Chondrocyte (in vitro differentiated cells): ENCODE results near the gene LIMA1. TPM values are rescaled to one million over a fixed set of nuclear protein-coding genes. Genes with fewer than 3 reads are reported as not detected.
A peak's percentile ranks its signal among the peaks of the same experiment; 100 is the strongest.

Source experiments
- DNase-seq: peaks from one replicate; pipeline ENCODE4 v3.0.0; 2021; ENCODE audit warnings: mixed read lengths, low spot score
- H3K27ac Mint-ChIP-seq: one replicate; pipeline ENCODE4 v1.8.0; 2021; ENCODE audit warnings: mild to moderate bottlenecking, moderate library complexity, mixed read lengths; ENCODE audit not compliant: unreplicated experiment
- H3K27me3 Mint-ChIP-seq: 2 replicates; pipeline ENCODE4 v1.8.0; 2021; ENCODE audit warnings: low read depth, mixed read lengths
- H3K36me3 Mint-ChIP-seq: 2 replicates; pipeline ENCODE4 v1.8.0; 2021; ENCODE audit warnings: low read depth, mixed read lengths
- H3K4me1 Mint-ChIP-seq: 2 replicates; pipeline ENCODE4 v1.8.0; 2021; ENCODE audit warnings: low read depth, mild to moderate bottlenecking, mixed read lengths
- H3K4me3 Mint-ChIP-seq: one replicate; pipeline ENCODE4 v1.8.0; 2021; ENCODE audit warnings: mild to moderate bottlenecking, moderate library complexity, mixed read lengths; ENCODE audit not compliant: unreplicated experiment
- H3K9me3 Mint-ChIP-seq: 2 replicates; pipeline ENCODE4 v1.8.0; 2021; ENCODE audit warnings: low read depth, mixed read lengths
- CTCF ChIP-seq: fragments of 200-600 bp; sonication (generic); IDR thresholded peaks from 2 replicates; pipeline ENCODE4 v1.5.0; 2021; ENCODE audit warnings: antibody characterized with exemption, mild to moderate bottlenecking, moderate library complexity
- total RNA-seq: library from RNA; stranded (reverse); gene quantifications from 3 replicates; pipeline ENCODE4 v1.2.1, GENCODE V29; 2021

LIMA1 gene
- total RNA-seq, 1 donor from 2014 or later: 120 TPM

- Mint-ChIP-seq H3K4me1 (peaks cover 56% of the 10 kb centered on the region), H3K27ac (peak overlapping the region; percentile 2), H3K27me3 (no peaks in the 10 kb centered on the region), H3K9me3 (no peaks in the 10 kb centered on the region), H3K4me3 (no peak overlapping the region), H3K36me3 (peaks cover 8% of the 10 kb centered on the region)
- no peak for DNase-seq
- TF ChIP-seq CTCF: no peak
Observed at GRCh38 chr12:50214018-50214417, 69.3 kb downstream of the LIMA1 start.

- peak overlapping the region; percentile 29 for H3K27ac Mint-ChIP-seq
- H3K4me3 Mint-ChIP-seq: no peak overlapping the region
- peaks cover 8% of the 10 kb centered on the region for H3K36me3 Mint-ChIP-seq
- TF ChIP-seq CTCF: no peak
- DNase-seq: no peak
- H3K9me3 Mint-ChIP-seq: no peaks in the 10 kb centered on the region
- H3K27me3 Mint-ChIP-seq: no peaks in the 10 kb centered on the region
- peaks cover 52% of the 10 kb centered on the region for H3K4me1 Mint-ChIP-seq
Observed at GRCh38 chr12:50213439-50213838, 69.9 kb downstream of the LIMA1 start.

- peaks cover 4% of the 10 kb centered on the region for H3K36me3 Mint-ChIP-seq
- no peaks in the 10 kb centered on the region for H3K27me3 Mint-ChIP-seq
- DNase-seq: no peak
- peaks cover 41% of the 10 kb centered on the region for H3K4me1 Mint-ChIP-seq
- no peak overlapping the region for H3K4me3 Mint-ChIP-seq
- H3K9me3 Mint-ChIP-seq: no peaks in the 10 kb centered on the region
- TF ChIP-seq CTCF: no peak
- H3K27ac Mint-ChIP-seq: peak overlapping the region; percentile 92
Observed at GRCh38 chr12:50212071-50212467, 71.3 kb downstream of the LIMA1 start.

- Mint-ChIP-seq H3K27ac (peak overlapping the region; percentile 92), H3K9me3 (no peaks in the 10 kb centered on the region), H3K36me3 (peaks cover 3% of the 10 kb centered on the region), H3K4me1 (peaks cover 40% of the 10 kb centered on the region), H3K4me3 (no peak overlapping the region), H3K27me3 (no peaks in the 10 kb centered on the region)
- peak; percentile 69 for TF ChIP-seq CTCF
- DNase-seq: no peak
Observed at GRCh38 chr12:50211392-50212070, 71.8 kb downstream of the LIMA1 start.

- Mint-ChIP-seq H3K27ac (no peak overlapping the region), H3K36me3 (peaks cover 9% of the 10 kb centered on the region), H3K4me3 (no peak overlapping the region), H3K27me3 (no peaks in the 10 kb centered on the region), H3K4me1 (peaks cover 26% of the 10 kb centered on the region), H3K9me3 (no peaks in the 10 kb centered on the region)
- no peak for DNase-seq
- no peak for TF ChIP-seq CTCF
Observed at GRCh38 chr12:50207424-50207823, 75.9 kb downstream of the LIMA1 start.
